ENCODE measurements around the gene FARP1. TPM values are rescaled to one million over a fixed set of nuclear protein-coding genes. Genes with fewer than 3 reads are reported as not detected.

FARP1 gene
- total RNA-seq, 2 donors from 2014 or later, result 89.5 to 93.6 TPM

DNA sequence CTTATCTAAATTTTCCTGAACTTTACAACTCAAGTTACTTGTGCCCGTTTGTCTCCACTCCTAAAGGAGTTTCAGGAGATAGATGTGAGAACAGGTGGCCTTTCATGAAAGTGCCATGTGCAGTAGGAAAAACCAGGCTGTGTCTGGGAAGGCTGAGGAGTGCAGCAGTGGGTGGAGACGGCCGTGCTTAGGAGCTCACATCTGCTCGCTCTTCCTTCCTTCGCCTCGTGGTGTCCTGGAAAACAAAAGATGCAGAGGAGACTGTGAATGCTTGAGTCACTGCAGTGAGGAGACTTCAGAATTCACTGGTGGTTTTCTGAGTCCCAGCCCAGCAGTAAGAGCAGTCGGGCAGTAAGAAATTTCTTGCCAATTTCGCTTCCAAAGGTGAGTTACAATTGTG is 172.6 kb downstream of the FARP1 start:
- ATAC-seq, result no peak
- 67 to 74% methylated on average over 8 of the region's 8 CpGs for WGBS, 2 donors
- H3K27ac ChIP-seq, result peak overlapping the region in 3 of 4 donors; percentile 9 to 74 (median 21)
- peaks cover 44% of the 10 kb centered on the region for H3K4me1 ChIP-seq
- H3K27me3 ChIP-seq, result no peaks in the 10 kb centered on the region
- intact Hi-C loops (cut with DNase I), result no loop called here
- no peaks in the 10 kb centered on the region for H3K9me3 ChIP-seq
- TF ChIP-seq, protein P1, sequence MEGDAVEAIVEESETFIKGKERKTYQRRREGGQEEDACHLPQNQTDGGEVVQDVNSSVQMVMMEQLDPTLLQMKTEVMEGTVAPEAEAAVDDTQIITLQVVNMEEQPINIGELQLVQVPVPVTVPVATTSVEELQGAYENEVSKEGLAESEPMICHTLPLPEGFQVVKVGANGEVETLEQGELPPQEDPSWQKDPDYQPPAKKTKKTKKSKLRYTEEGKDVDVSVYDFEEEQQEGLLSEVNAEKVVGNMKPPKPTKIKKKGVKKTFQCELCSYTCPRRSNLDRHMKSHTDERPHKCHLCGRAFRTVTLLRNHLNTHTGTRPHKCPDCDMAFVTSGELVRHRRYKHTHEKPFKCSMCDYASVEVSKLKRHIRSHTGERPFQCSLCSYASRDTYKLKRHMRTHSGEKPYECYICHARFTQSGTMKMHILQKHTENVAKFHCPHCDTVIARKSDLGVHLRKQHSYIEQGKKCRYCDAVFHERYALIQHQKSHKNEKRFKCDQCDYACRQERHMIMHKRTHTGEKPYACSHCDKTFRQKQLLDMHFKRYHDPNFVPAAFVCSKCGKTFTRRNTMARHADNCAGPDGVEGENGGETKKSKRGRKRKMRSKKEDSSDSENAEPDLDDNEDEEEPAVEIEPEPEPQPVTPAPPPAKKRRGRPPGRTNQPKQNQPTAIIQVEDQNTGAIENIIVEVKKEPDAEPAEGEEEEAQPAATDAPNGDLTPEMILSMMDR (IDR thresholded peaks at IDR 0.05), result no peak
- no peak for TF ChIP-seq POLR2A (IDR thresholded peaks at IDR 0.05)
- no peaks in the 10 kb centered on the region for H3K36me3 ChIP-seq (replicated peaks in 1 of 2; ENCODE audit: insufficient read depth in 1 of 2, low read depth in 2 of 2)
- no peak for DNase-seq
- H3K4me3 ChIP-seq, result no peak overlapping the region

DNA sequence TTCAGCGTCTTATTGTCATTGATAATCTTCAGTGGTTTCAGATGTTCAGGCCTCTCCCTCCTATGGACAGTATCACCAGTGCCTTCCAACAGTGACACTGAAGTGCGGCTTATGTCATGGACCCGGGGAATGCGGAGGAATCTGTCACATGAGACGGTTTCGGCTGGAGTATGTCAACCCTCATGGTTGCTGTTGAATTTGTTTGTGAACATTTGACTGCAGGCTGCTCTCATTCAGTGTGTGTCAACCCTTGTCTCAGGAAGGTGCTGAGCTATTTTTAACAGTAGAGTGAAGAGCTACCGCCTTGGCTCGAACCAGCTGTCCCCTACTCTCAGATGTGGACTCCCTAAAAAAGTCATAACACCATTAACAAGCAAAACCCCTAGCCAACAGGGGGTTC is 173.0 kb downstream of the FARP1 start:
- WGBS, 2 donors, result 95 to 98% methylated on average over 8 of the region's 8 CpGs
- DNase-seq, result no peak
- TF ChIP-seq, protein P1 (IDR thresholded peaks at IDR 0.05), result no peak
- TF ChIP-seq POLR2A (IDR thresholded peaks at IDR 0.05), result no peak

DNA sequence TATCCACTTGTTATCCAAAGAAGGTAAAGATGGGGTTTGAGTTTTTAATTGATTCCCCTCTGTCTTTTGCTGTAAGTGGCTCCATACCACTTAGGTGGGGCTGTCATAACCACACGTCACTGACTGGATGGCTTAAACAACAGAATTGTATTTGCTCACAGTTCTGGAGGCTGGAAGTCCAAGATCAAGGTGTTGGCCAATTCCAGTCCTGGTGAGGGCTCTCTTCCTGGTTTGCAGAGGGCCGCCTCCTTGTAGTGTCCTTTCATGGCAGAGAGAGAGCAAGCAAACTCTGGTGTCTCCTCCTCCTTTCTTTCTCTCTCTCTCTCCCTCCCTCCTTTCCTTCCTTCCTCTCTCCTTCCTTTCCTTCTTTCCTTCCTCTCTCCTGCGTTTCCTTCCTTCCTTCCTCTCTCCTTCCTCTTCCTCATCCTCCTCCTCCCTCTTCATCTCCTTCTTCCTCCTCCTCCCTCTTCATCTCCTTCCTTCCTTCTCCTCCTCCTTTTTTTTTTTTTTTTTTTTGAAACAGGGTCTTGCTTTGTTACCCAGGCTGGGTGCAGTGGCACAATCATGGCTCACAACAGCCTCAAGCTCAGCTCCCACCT is 174.8 kb downstream of the FARP1 start:
- no peaks in the 10 kb centered on the region for H3K36me3 ChIP-seq (replicated peaks in 1 of 2; ENCODE audit: insufficient read depth in 1 of 2, low read depth in 2 of 2)
- no peak overlapping the region for H3K4me3 ChIP-seq
- H3K4me1 ChIP-seq, result peaks cover 26% of the 10 kb centered on the region
- intact Hi-C loops (cut with DNase I), result no loop called here
- TF ChIP-seq POLR2A (IDR thresholded peaks at IDR 0.05), result no peak
- TF ChIP-seq, protein P1 (IDR thresholded peaks at IDR 0.05), result no peak
- H3K27ac ChIP-seq, result no peak overlapping the region
- ATAC-seq (no peak), DNase-seq (no peak)
- no peaks in the 10 kb centered on the region for H3K27me3 ChIP-seq
- WGBS, 2 donors, result 93 to 97% methylated on average over 3 of the region's 3 CpGs
- no peaks in the 10 kb centered on the region for H3K9me3 ChIP-seq

More for the DNA sequence above, 173.0 kb downstream of the FARP1 start:
- no peaks in the 10 kb centered on the region for H3K36me3 ChIP-seq (replicated peaks in 1 of 2; ENCODE audit: insufficient read depth in 1 of 2, low read depth in 2 of 2)
- H3K27me3 ChIP-seq, result no peaks in the 10 kb centered on the region
- no peaks in the 10 kb centered on the region for H3K9me3 ChIP-seq
- intact Hi-C loops (cut with DNase I), result no loop called here
- ATAC-seq, result no peak
- no peak overlapping the region for H3K4me3 ChIP-seq
- peaks cover 40% of the 10 kb centered on the region for H3K4me1 ChIP-seq
- H3K27ac ChIP-seq, result no peak overlapping the region

DNA sequence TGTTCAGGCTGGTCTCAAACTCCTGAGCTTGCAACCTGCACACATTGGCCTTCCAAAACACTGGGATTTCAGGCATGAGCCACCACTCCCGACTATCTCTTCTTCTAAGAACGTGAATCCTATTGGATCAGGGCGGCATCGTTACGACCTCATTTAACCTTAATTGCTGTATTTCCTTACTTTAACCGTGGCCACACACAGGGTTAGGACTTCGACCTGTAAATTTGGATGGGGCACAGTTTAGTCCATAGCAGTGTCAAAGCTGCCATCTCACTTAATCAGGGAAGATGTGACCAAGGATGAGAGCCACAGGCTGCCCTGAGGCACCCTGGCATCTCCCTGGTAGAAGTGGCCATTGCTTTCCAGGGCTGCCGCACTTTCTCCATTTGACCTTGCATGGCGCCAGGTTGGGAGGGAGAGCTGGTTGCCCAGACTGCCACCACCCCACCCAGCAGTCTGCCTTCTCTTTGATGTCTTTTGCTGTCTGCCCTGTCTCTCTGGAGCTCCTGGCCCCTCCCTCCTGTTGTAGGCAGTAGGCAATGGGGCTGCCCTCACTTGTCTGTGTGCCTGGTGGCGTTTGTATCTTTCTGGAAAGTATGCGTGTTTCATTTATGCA is 175.5 kb downstream of the FARP1 start:
- no peak overlapping the region for H3K27ac ChIP-seq
- WGBS, 2 donors, result 94% methylated on average over 11 of the region's 11 CpGs
- intact Hi-C loops (cut with DNase I), result no loop called here

More for the DNA sequence above, 175.5 kb downstream of the FARP1 start:
- H3K4me1 ChIP-seq, result peaks cover 20% of the 10 kb centered on the region
- DNase-seq (no peak), ATAC-seq (no peak)
- no peaks in the 10 kb centered on the region for H3K9me3 ChIP-seq
- no peak overlapping the region for H3K4me3 ChIP-seq
- H3K36me3 ChIP-seq (replicated peaks in 1 of 2; ENCODE audit: insufficient read depth in 1 of 2, low read depth in 2 of 2), result no peaks in the 10 kb centered on the region
- TF ChIP-seq, protein P1 (IDR thresholded peaks at IDR 0.05), result no peak
- H3K27me3 ChIP-seq, result no peaks in the 10 kb centered on the region

All from body of pancreas (tissue), 4 donors.